IMR-90 (cell line): ENCODE results near the gene RALA. TPM values are rescaled to one million over a fixed set of nuclear protein-coding genes. Genes with fewer than 3 reads are reported as not detected.

ENCODE experiments used
- ATAC-seq: fragments of 200-7000 bp; cut with Tn5 transposase; 2 replicates; pipeline ENCODE4 v1.9.1; 2020; ENCODE audit warnings: low read depth, mild to moderate bottlenecking, moderate library complexity
- BruUV-seq: library from RNA; stranded (reverse); fragments of 400-500 nt; replicated peaks from 2 replicates; lab custom pipeline; 2021; lab: Mats Ljungman, UMichigan
- CTCF ChIA-PET: fragments of 300-600 bp; formaldehyde crosslinking; extraction: SDS; loops from one replicate; lab custom pipeline; 2021; ENCODE audit warnings: antibody characterized with exemption; lab: Yijun Ruan, JAX
- POLR2A ChIA-PET: fragments of 300-600 bp; sonication (Branson Sonifier 250); formaldehyde crosslinking; loops from one replicate; lab custom pipeline; 2022; ENCODE audit warnings: antibody characterized with exemption; ENCODE audit not compliant: unreplicated experiment; lab: Charles Lee
- DNase-seq: peaks from one replicate; pipeline ENCODE4 v3.0.0; 2013
- H2AFZ ChIP-seq: replicated peaks from 2 replicates; pipeline ENCODE3; 2013; ENCODE audit warnings: low read length, mild to moderate bottlenecking; ENCODE audit not compliant: poor library complexity
- H2AK5ac ChIP-seq: 2 replicates; pipeline ENCODE4 v1.6.1; 2013; ENCODE audit warnings: low read depth, low read length, inconsistent platforms
- H2AK9ac ChIP-seq: replicated peaks from 2 replicates; pipeline ENCODE3; 2013; ENCODE audit warnings: mild to moderate bottlenecking, low read depth, low read length, moderate library complexity; ENCODE audit not compliant: poor library complexity
- H2BK120ac ChIP-seq: 2 replicates; pipeline ENCODE4 v1.6.1; 2013; ENCODE audit warnings: low read depth, low read length, inconsistent platforms
- H2BK15ac ChIP-seq: 3 replicates; pipeline ENCODE4 v1.6.1; 2013; ENCODE audit warnings: low read depth, low read length, inconsistent platforms
- H2BK20ac ChIP-seq: 2 replicates; pipeline ENCODE4 v1.6.1; 2013; ENCODE audit warnings: low read depth, mild to moderate bottlenecking, inconsistent platforms, low read length, moderate library complexity
- H2BK5ac ChIP-seq: 2 replicates; pipeline ENCODE4 v1.6.1; 2013; ENCODE audit warnings: mild to moderate bottlenecking, low read depth, low read length, inconsistent platforms; ENCODE audit not compliant: poor library complexity, severe bottlenecking
- H3K14ac ChIP-seq: replicated peaks from 2 replicates; pipeline ENCODE4 v1.6.1; 2013; ENCODE audit warnings: low read depth, low read length, inconsistent platforms
- H3K18ac ChIP-seq: 2 replicates; pipeline ENCODE4 v1.6.1; 2013; ENCODE audit warnings: low read depth, low read length, control low read depth
- H3K23ac ChIP-seq: 2 replicates; pipeline ENCODE4 v1.6.1; 2013; ENCODE audit warnings: low read depth, low read length, inconsistent platforms
- H3K27ac ChIP-seq: 2 replicates; pipeline ENCODE4 v1.5.1; 2013; ENCODE audit warnings: mild to moderate bottlenecking, control low read depth, low read length; ENCODE audit not compliant: insufficient read depth
- H3K27me3 ChIP-seq: 2 replicates; pipeline ENCODE4 v1.6.1; 2013; ENCODE audit warnings: low read length; ENCODE audit not compliant: control insufficient read depth, insufficient read depth
- H3K36me3 ChIP-seq: 2 replicates; pipeline ENCODE4 v1.6.1; 2013; ENCODE audit warnings: low read length, mixed read lengths; ENCODE audit not compliant: control insufficient read depth, insufficient read depth
- H3K4ac ChIP-seq: 2 replicates; pipeline ENCODE4 v1.6.1; 2013; ENCODE audit warnings: low read depth, low read length, inconsistent platforms
- H3K4me1 ChIP-seq: 2 replicates; pipeline ENCODE4 v1.6.1; 2013; ENCODE audit warnings: low read length, mixed read lengths; ENCODE audit not compliant: control insufficient read depth, insufficient read depth
- H3K4me2 ChIP-seq: 2 replicates; pipeline ENCODE4 v1.6.1; 2013; ENCODE audit warnings: low read depth, mild to moderate bottlenecking, control low read depth, low read length, moderate library complexity
- H3K4me3 ChIP-seq: 2 replicates; pipeline ENCODE4 v1.5.1; 2013; ENCODE audit warnings: low read depth, mild to moderate bottlenecking, control low read depth, low read length, moderate library complexity; ENCODE audit not compliant: insufficient read depth
- H3K56ac ChIP-seq: 2 replicates; pipeline ENCODE4 v1.6.1; 2013; ENCODE audit warnings: low read length, inconsistent platforms; ENCODE audit not compliant: insufficient read depth; ENCODE audit errors: extremely low read depth
- H3K79me1 ChIP-seq, 2 experiments: 2 replicates each; pipeline ENCODE4 v1.6.1; 2013; ENCODE audit warnings: low read length in 2 of 2, inconsistent platforms in 1 of 2, low read depth in 1 of 2
- H3K9ac ChIP-seq: 2 replicates; pipeline ENCODE4 v1.6.1; 2013; ENCODE audit warnings: low read depth, low read length, control low read depth
- H3K9me1 ChIP-seq: 2 replicates; pipeline ENCODE4 v1.6.1; 2013; ENCODE audit warnings: low read length, inconsistent platforms; ENCODE audit not compliant: insufficient read depth
- H3K9me3 ChIP-seq: 2 replicates; pipeline ENCODE4 v1.6.1; 2013; ENCODE audit warnings: low read length; ENCODE audit not compliant: control insufficient read depth, insufficient read depth
- H4K20me1 ChIP-seq: 2 replicates; pipeline ENCODE4 v1.6.1; 2013; ENCODE audit warnings: low read length, inconsistent platforms; ENCODE audit not compliant: insufficient read depth
- H4K5ac ChIP-seq: 2 replicates; pipeline ENCODE4 v1.6.1; 2013; ENCODE audit warnings: mild to moderate bottlenecking, low read depth, low read length, control low read depth
- H4K8ac ChIP-seq, 2 experiments: 2 replicates each; pipeline ENCODE4 v1.6.1; 2013; ENCODE audit warnings: low read depth in 2 of 2, low read length in 2 of 2, control low read depth in 1 of 2, inconsistent platforms in 1 of 2
- H4K91ac ChIP-seq: 2 replicates; pipeline ENCODE4 v1.6.1; 2013; ENCODE audit warnings: low read depth, low read length, inconsistent platforms; ENCODE audit not compliant: insufficient read depth
- BHLHE40 ChIP-seq: fragments of 150-350 bp; IDR thresholded peaks from 2 replicates; pipeline ENCODE4 v1.6.1; 2016; ENCODE audit warnings: mild to moderate bottlenecking, low read depth, low read length
- CEBPB ChIP-seq: IDR thresholded peaks from 2 replicates; pipeline ENCODE4 v1.6.1; 2012; ENCODE audit warnings: low read depth, low read length, improper control_type of control experiment
- CHD1 ChIP-seq: IDR thresholded peaks from 2 replicates; pipeline ENCODE4 v1.6.1; 2012; ENCODE audit warnings: low read depth, low read length, improper control_type of control experiment
- MAFK ChIP-seq: IDR thresholded peaks from 2 replicates; pipeline ENCODE4 v1.6.1; 2012; ENCODE audit warnings: low read depth, low read length, improper control_type of control experiment
- MXI1 ChIP-seq: IDR thresholded peaks from 2 replicates; pipeline ENCODE4 v1.6.1; 2012; ENCODE audit warnings: low read depth, mild to moderate bottlenecking, low read length, moderate library complexity, borderline replicate concordance
- RAD21 ChIP-seq: IDR thresholded peaks from 2 replicates; pipeline ENCODE4 v1.6.1; 2012; ENCODE audit warnings: low read length, improper control_type of control experiment
- RCOR1 ChIP-seq: IDR thresholded peaks from 2 replicates; pipeline ENCODE4 v1.6.1; 2012; ENCODE audit warnings: mild to moderate bottlenecking, low read length, improper control_type of control experiment; ENCODE audit not compliant: insufficient replicate concordance
- WGBS, 2 experiments: methylation state at CpG; one replicate each; pipeline versions ENCODE4 v1.1.5 to v1.1.7; 2013; ENCODE audit warnings: missing lambda C conversion rate in 2 of 2; ENCODE audit not compliant: insufficient read length in 1 of 2; ENCODE audit errors: extremely low coverage in 2 of 2; 5-methylcytosine and 5-hydroxymethylcytosine counted together
- dilution Hi-C: fragments of 300-500 bp; cut with HindIII; formaldehyde crosslinking; loops from one replicate; pipeline ENCODE4 v1.14.3; 2018; ENCODE audit warnings: low sequenced_read_pairs; ENCODE audit not compliant: unreplicated experiment
- in situ Hi-C: fragments of 300-500 bp; cut with MboI; formaldehyde crosslinking; loops from 3 replicates; pipeline ENCODE4 v1.14.3; 2019; ENCODE audit warnings: low sequenced_read_pairs, inconsistent platforms, mixed read lengths
- intact Hi-C: fragments of 100-400 bp; cut with micrococcal nuclease; formaldehyde crosslinking; loops from 2 replicates; pipeline ENCODE4 v1.10.0; 2022
- polyA plus RNA-seq, 3 experiments: library from polyadenylated mRNA; depleted of rRNA; stranded (reverse); fragments of >200 nt; gene quantifications; 2 replicates each; pipeline ENCODE4 v1.2.3, GENCODE V29; 2012; ENCODE audit warnings: low replicate concordance in 1 of 3
- total RNA-seq: library from RNA; depleted of rRNA; stranded (reverse); fragments of >200 nt; gene quantifications from 2 replicates; pipeline ENCODE4 v1.2.3, GENCODE V29; 2012

RALA gene
- total and polyA plus RNA-seq, 2 of the 4 experiments (the other 2 are of a cell fraction) = 7.7 to 20.5 TPM

DNA sequence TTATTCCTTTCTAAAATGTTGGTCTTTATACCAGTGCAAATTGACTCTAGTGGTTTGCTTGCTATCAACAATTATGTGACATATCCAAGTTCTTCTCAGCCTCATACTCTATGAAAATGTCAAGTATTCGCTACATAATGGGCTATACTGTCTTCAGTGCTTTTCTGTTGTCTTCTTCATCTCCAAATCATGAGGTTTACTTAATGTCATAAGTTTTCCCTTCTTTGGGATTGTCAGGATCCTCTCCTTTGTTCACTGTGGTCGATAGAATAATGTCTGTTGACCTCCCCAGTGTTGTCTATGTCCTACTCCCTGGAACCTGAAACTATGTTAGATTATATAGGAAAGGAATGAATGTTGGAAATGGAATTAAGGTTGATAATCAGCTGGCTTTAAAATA is 16.4 kb upstream of the RALA start:
- Histone ChIP-seq H2AK5ac (no peak overlapping the region; the same call in 1 of the 2 replicates), H3K23ac (no peak overlapping the region), H4K20me1 (no peaks in the 10 kb centered on the region), H4K8ac (no peak overlapping the region), H4K91ac (no peak overlapping the region), H3K4me3 (no peak overlapping the region), H3K18ac (no peak overlapping the region), H3K9ac (no peak overlapping the region), H2BK5ac (no peak overlapping the region), H3K4ac (no peak overlapping the region), H3K27me3 (no peaks in the 10 kb centered on the region), H3K14ac (no peak overlapping the region), H3K79me1 (peaks cover 0 to 6% of the 10 kb centered on the region in 2 experiments; a peak in 1 of 4 replicates), H3K4me1 (peaks cover 12% of the 10 kb centered on the region), H3K27ac (no peak overlapping the region), H3K9me3 (no peaks in the 10 kb centered on the region), H2AK9ac (no peak overlapping the region), H3K9me1 (peaks cover 3% of the 10 kb centered on the region; the same call in 1 of the 2 replicates), H3K4me2 (no peak overlapping the region), H2AFZ (no peak overlapping the region), H2BK15ac (peak overlapping the region; percentile 64; the same call in 1 of the 3 replicates), H2BK20ac (no peak overlapping the region), H2BK120ac (no peak overlapping the region), H3K36me3 (no peaks in the 10 kb centered on the region), H4K5ac (no peak overlapping the region), H3K56ac (no peak overlapping the region)
- ChIA-PET POLR2A (no interaction called here), CTCF (no interaction called here)
- no peak for ATAC-seq
- DNase-seq = no peak
- BruUV-seq = no TSS peak
- TF ChIP-seq CHD1 (no peak), BHLHE40 (no peak), RCOR1 (no peak), MXI1 (no peak), CEBPB (no peak), MAFK (no peak), RAD21 (no peak)
- dilution Hi-C loops (no loop called here), in situ Hi-C loops (no loop called here), intact Hi-C loops (no loop called here)
- WGBS, 2 experiments = no CpG with 5 or more reads among the region's 2 CpGs
